Activated T-cell treated with anti-CD3 and anti-CD28 coated beads, Interleukin-2, amount 50 U/mL, for 48 hours (primary cell): ENCODE measurements around the gene TMEM95.
"Not testable (repeated sequence)": the region's sequence is repeated elsewhere in the genome, so short reads cannot be mapped to it uniquely, and the experiment has no call there.

ENCODE experiments used
- DNase-seq, 2 experiments: peaks; one replicate each; pipeline ENCODE4 v3.0.0-alpha.2; 2020

TMEM95 gene

DNA sequence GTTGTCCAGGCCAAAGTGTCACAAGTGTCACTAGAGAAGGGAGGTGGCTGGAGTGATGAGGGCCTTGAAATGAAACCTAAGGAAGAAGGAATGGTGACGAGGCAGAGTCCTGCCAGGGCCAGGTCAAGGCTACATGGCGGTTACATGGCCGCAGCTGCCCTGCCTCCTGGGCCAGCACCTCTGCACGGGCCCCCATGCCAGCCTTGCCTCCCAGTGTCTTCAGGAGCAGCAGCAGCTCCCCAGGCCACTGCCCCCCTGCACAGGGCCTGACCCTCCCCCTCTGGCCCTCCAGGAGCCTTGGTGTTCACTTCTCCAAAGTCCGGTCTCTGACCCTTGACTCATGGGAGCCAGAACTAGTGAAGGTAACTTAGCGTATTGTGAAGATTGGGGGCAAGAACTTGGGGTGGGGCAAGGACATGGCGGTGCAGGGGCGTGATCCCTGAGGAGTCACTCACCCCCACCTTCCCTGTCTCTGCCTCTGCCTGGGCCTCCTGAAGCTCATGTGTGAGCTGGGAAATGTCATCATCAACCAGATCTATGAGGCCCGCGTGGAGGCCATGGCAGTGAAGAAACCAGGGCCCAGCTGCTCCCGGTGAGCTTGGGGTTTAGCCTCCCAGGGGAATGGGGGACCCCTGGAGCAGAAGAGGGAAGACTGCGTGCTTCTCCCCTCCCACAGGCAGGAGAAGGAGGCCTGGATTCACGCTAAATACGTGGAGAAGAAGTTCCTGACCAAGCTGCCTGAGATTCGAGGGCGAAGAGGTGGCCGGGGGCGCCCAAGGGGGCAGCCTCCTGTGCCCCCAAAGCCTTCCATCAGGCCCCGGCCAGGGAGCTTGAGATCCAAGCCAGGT is 7.1 kb upstream of the TMEM95 start:
- no peak for DNase-seq

DNA sequence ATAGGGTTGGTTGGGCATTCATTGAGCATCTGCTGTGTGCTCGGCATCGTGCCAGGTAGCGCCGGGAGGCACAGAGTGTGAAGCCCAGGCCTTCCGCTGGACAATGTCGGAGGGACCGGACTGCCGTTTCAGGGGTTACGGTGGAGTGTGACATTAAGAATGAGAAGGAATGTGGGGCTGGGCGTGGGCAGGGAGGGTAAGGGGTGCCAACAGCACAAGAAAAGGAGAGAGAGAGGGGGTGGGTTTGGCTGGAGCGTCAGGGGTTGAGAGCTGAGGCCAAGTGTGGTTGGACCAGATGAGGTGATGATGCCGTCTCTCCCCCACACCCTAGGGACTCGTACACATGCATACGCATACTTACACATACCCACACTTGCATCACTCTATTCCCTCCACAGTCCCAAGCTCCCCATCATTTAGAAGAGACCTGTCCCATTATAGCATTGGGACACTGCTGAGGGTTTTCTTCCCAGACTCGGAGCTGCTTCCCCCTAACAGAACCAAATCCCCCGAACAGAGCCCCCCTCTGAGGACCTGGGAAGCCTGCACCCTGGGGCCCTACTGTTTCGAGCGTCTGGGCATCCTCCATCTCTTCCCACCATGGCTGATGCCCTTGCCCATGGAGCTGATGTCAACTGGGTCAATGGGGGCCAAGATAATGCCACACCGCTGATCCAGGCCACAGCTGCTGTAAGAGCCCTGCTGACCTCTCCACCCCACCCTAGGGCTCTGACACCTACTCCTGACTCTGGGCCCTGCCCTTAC is 6.3 kb upstream of the TMEM95 start:
- no peak for DNase-seq

DNA sequence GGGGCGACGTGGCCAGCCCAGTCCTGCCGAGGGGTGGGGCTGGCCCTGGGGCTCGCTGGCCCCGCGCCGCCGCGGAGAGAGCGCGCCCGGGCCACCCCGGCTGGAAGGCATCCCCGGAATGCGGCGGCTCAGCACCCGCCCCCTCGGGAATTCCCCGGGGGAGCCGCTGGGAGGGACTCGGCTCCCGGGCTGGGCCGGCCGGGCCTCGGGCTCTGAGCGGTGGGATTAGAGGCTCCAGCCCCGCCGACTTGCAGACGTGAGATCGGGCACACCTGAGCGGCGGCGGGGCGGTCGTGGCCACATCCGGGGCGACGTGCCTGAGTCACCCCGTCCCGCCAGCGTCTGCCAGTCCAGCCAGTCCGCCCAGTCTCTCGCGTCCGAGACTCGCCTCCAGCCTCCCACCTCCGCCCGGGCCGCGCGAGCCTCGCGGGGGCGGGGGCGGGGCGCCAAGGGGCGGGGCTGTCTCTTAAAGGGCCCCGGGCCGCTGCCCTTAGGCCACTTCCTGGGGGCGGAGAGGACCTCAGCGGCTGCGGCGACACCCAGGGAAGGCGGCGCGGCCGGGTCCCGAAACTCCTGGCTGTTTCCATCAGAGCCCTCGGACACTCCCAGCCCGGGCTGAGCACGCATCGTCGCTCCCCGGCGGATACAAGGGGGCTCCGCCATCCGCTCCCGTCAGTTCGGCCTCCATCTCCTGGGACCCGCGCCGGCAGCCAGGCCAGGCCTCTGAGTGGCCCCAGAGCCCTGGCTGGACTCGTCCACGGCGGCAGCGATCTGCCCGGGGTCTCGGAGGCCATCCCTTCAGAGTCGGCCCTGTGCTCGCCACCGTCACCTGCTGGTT is 3.1 kb upstream of the TMEM95 start, which contains the start of gene KCTD11:
KCTD11 (plus strand) TSS at position 498 of the 838 bp plus-strand sequence.
- DNase-seq: peak; percentile 86 to 88

DNA sequence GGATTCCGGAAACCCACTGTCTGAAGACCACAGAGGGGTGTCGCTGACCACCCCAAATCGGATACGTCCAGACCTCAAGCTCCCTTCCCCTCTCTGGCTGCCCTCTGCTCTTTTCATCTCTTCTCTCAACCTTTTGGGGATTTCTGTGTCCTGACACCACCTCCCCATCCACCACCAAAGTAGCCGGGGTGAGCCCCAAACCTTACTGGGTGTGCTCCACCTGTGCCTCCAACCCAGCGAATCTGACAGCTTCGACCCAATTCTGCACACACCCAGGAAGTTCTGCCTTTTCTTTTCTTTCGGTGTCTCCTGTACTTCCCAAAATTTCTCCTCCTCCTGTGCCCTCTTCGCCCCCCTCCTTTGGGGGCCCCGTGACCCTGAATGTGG is 2.5 kb upstream of the TMEM95 start:
- DNase-seq: no peak

DNA sequence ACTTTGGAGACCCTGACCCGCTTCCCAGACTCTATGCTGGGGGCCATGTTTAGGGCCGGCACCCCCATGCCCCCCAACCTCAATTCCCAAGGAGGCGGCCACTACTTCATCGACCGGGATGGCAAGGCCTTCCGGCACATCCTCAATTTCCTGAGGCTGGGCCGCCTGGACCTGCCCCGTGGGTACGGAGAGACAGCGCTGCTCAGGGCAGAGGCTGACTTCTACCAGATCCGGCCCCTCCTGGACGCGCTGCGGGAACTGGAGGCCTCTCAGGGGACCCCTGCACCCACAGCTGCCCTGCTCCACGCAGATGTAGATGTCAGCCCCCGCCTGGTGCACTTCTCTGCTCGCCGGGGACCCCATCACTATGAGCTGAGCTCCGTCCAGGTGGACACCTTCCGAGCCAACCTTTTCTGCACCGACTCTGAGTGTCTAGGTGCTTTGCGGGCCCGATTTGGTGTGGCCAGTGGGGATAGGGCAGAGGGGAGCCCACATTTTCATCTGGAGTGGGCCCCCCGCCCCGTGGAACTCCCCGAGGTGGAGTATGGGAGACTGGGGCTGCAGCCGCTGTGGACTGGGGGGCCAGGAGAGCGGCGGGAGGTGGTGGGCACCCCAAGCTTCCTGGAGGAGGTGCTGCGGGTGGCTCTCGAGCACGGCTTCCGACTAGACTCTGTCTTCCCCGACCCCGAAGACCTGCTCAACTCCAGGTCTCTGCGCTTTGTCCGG is 1.9 kb upstream of the TMEM95 start:
- no peak for DNase-seq

DNA sequence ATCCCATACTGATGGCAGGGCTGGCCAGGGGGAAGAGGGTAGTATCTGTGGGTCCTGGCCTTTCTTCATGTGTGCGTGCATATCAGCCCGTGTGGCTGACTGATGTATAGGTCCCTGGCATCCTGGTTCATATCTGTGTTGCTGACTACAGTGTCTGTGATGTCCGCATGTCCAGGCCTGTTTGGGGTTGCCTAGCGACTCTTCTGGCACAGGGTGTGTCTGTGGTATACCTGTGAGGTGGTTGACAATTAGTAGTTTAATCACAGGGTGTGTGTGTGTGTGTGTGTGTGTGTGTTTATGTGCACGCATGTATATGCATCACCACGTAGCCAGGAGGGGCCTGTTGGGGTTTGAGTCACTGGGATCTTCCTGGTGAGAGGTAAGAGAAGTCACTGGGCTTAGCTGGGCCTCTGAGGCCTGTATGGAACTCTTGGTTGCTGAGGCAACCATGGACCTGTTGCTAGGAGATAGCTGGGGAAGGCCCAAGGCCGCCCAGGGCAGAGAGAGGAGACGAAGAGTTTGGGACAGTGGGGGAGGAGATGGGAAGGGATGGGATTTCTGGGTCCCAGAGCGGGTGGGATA is 603 bp upstream of the TMEM95 start:
- peak in 1 of 2 experiments; percentile 54 for DNase-seq

DNA sequence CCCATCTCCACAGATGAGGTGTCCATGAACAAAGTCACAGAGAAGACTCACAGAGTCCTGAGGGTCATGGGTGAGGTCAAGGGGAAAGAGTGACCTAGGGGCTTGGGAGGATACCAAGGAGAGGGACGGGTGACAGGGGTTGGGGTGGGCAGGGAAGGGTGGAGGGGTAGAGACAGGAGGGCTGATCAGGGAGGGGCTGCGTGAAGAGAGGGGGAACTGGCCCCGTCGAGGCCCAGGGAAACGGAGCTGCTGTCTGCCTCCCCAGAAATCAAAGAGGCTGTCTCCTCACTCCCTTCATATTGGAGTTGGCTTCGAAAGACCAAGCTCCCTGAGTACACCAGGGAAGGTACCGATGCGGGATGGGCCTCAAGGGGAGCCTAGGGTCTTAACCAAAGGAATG is 617 bp downstream of the TMEM95 start:
- no peak for DNase-seq

DNA sequence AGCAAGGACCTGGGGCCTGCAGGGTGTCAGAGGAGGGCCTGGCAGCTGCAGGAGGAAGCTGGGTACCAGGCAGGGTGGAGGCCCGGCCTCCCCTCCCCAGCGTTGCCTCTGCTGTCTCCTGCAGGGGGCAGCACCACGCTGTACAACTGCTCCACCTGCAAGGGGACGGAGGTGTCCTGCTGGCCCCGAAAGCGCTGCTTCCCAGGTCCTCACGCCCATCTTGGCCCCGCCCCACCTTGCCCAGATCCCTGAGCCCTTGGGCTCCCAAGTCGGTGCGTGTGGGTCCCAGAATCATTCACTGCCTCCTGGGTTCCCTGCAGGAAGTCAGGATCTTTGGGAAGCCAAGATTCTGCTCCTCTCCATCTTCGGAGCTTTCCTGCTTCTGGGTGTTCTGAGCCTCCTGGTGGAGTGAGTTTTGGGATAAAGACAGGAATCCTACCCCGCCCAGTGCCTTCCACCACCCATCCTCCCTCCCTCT is 1.2 kb downstream of the TMEM95 start:
- DNase-seq: peak; percentile 90 to 92

DNA sequence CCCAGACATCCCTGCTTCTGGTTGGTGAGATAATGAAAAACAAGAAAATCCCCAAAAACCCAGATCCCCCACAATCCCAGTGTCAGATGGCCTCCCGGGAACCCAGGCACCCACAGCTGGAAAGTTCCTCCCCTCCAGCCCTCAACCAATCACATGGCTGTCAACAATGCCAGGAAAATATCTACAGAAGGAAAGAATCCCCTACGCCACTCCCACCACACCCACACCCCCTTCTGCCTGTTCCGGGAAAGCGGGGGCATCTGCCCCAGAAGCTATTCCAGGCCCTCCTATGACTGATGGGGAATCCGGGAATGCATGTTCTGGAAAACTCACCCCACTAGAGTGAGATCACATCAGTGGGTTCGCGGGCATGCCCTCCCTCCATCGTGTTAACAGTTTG is 1.8 kb downstream of the TMEM95 start:
- DNase-seq: no peak

DNA sequence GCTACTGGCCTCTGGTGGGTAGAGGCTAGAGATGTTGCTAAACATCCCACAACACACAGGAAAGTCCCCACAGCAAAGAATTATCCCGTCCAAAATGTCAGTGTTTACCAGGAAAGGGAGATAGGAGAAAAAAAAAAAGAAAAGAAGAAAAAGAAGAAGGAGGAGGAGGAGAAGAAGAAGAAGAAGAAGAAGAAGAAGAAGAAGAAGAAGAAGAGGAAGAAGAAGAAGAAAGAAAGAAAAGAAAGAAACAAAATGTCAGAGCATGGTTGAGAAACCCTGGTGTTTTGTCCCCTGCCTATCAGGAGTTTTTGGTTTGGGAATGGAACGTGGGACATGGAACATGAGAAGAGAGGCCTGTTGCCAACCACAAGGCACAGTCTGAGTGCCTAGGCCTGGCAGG is 2.4 kb downstream of the TMEM95 start:
- DNase-seq: no peak

DNA sequence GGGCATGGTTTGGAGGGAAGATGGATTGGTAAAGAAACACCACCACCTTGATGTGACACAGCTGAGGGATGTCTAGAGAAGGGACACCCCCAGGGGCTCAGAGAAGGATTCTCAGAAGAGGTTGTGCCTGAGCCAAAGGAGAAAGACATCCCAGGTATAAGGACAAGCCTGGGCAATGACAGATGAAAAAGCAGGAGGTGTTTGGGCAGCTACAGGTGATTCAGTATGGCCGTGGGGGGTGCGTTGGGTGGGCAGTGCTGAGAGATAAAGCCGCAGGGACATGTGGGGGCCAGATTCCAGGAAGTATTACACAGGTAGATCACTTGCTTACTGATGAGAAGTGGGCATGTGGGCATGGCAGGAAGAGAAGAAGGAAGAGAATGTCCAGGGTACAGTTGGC is 7.0 kb downstream of the TMEM95 start:
- no peak for DNase-seq

DNA sequence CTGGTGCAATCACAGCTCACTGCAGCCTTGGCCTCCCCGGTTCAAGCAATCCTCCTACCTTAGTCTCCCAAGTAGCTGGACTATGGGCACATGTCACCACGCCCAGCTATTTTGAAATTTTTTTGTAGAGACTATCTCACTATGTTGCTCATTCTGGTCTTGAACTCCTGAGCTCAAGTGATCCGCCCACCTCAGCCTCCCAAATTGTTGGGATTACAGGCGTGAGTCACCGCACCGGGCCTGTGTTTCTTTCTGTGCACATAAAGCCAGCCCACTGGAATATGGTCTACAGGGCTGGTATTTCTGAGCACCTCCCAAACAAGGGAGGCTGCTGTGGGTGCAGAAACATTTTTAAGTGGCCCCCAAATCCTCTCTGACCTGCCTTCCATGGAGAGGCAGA is 8.4 kb downstream of the TMEM95 start:
- no peak for DNase-seq

DNA sequence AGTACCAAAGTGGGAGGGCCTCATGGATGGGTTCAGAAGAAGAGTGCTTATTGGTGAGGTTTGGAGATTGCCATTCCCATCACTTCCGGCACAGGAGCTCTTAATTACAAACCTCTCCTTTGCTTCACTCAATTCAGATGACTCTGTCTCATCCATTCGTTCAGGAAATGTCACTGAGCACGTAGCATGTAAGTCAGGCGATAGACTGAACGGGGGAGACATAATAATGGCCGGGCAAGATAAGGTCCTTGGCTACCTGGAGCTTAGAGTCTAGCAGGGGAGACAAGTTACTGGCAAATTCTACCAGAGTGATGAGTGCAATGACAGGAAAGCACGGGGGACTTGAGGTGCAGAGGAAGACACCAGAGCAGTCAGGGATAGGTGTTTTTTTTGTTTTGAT is 11.0 kb downstream of the TMEM95 start:
- DNase-seq: not testable (repeated sequence)

DNA sequence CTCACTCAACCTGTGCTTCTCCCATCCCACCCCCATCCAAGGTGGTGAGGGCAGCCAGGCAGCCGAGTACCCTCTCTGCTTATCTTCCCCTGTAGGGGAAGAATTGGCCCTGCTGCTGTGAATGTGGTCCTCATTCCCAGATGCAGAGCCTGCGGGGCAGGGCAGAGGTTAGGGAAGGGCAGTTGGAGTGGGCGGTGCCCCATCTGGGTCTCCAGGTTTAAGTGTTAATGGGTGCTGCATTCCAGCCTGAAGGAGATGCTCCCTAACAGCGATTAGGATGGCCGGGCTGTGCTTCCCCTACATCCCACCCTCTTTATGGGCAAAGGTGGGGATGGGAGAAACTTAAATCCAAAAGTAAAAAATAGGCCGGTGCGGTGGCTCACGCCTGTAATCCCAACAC is 12.1 kb downstream of the TMEM95 start:
- no peak for DNase-seq

DNA sequence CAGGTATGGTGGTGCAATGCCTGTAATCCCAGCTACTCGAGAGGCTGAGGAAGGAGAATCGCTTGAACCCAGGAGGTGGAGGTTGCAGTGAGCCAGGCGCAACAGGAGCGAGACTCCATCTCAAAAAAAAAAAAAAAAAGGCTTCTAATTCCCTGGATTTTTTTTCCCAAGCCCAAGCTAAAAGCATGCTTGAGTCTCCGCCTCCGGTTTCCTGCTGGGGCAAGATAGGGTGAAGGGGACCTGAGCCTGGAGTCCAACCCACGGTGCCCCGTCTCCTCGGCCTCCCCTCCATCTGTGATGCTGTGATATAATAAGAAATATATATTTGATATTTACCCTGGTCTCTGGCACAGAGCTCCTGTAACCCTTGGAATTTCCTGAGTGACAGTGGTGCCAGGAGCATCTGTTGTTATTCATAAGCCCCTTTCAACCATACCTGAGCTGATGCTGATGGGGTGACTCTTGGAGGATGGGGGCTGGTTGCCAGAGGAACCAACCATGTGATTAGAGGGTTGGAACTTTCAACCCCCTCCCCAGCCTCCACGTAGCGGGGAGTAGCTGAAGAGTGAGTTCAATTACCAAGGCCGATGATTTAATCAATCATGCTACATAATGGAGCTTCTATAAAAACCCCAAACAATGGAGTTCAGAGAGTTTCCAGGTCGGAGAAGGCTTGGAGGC is 13.1 kb downstream of the TMEM95 start:
- no peak for DNase-seq

DNA sequence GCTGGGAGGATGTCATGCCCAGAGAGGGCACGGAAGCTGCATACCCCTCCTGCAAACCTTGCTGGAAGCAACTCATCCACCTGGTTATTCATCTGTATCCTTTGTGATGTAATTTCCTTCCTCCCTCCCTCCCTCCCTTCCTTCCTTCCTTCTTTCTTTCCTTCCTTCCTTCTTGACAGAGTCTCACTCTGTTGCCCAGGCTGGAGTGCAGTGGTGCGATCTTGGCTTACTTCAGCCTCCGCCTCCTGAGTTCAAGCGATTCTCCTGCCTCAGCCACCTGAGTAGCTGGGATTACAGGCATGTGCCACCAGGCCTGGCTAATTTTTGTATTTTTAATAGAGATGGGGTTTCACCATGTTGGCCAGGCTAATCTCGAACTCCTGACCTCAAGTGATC is 13.6 kb downstream of the TMEM95 start:
- DNase-seq: not testable (repeated sequence)

DNA sequence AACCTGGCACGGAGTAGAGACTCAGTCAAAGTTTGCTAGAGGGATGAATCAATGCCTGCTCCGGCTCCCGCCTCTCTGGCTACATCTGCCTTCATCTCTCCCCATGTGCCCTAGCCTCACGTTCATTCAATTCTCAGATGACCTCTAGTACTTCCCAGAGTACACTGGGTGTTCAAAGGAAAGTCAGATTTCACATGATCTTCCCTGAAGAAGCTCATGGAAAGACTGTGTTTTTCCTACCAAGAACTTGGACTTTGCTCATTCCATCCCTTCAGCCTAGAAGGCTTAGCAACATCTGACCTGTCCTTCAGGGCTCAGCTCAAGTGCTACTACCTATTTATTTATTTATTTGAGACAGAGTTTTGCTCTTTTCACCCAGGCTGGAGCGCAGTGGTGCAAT is 14.9 kb downstream of the TMEM95 start:
- no peak for DNase-seq

DNA sequence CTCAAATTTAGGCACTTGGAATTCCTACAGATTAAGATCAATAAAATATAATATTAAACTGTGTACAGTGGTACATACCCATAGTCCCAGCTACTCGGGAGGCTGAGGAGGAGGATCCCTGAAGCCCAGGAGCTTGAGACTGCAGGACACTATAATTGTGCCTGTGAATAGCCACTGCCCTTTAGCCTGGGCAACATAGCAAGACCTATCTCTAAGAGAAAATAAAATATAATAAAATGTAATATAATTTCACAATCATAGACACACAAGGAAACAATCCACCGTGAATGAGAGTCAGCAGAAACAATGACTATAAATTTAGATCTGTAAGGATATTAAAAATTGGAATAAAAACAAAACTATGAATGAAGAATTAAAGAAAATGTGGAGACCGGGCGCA is 15.9 kb downstream of the TMEM95 start:
- DNase-seq: no peak

DNA sequence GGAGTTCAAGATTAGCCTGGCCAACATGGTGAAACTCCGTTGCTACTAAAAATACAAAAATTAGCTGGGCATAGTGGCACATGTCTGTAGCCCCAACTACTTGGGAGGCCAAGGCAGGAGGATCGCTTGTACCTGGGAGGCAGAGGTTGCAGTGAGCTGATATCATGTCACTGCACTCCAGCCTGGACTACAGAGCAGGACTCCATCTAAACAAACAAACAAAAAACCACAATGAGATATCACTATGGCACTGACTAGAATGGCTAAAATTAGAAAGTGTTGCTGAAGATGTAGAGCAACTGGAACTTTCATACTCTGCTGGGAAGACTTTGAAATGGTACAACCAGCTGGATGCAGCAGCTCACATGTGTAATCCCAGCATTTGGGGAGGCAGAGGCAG is 19.4 kb downstream of the TMEM95 start:
- no peak for DNase-seq

DNA sequence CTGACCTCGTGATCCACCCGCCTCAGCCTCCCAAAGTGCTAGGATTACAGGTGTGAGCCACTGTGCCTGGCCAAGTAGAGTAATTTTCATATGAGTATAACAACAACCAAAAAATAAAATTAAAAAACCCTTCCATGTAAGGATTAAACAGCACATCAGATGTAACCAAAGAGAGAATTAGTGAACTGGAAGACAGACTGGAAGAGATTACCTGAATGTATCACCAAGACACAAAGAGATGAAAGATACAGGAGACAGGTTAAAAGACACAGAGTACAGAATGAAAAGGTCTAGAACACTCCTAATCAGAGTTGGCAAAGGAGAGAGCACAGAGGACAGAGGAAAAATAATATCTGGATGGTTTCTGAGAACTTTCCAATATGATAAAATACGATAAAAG is 24.2 kb downstream of the TMEM95 start:
- no peak for DNase-seq

DNA sequence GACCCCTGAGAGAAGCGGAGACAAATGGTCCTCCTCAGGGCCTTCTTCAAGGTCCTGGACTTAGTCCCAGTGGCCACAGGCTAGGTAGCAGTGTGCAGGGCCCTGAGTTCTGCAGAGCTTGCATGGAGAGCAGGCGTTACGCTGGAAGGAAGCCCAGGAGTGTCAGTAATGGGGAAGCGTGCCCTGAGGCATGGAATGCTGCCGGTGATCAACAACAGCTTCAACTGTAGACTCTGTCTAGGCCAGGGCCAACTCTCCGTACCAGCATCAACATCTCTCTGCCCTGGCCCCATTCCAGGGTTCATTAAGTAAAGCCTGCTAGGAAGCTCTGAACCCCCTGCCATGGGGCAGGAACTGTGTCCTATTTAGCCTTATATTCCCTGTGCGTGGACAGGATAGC is 25.4 kb downstream of the TMEM95 start:
- DNase-seq: no peak
